Fibroblast of lung (primary cell): ENCODE data around the gene TNNI3K. TPM values are rescaled to one million over a fixed set of nuclear protein-coding genes. Genes with fewer than 3 reads are reported as not detected.

Experiments used
- DNase-seq, 2 donors: peaks; one replicate each; pipeline versions ENCODE4 v3.0.0 to v3.0.0-alpha.2; 2010; ENCODE audit warnings: low read depth in 2 of 2
- H2AFZ ChIP-seq: 2 replicates; pipeline ENCODE4 v1.5.1; 2012; ENCODE audit warnings: low read length, control low read depth, inconsistent platforms
- H3K27ac ChIP-seq: 2 replicates; pipeline ENCODE4 v1.5.1; 2011; ENCODE audit warnings: low read length, control low read depth; ENCODE audit not compliant: insufficient read depth
- H3K27me3 ChIP-seq: 2 replicates; pipeline ENCODE4 v1.5.1; 2011; ENCODE audit warnings: mild to moderate bottlenecking, low read length; ENCODE audit not compliant: control insufficient read depth, insufficient read depth
- H3K36me3 ChIP-seq: 2 replicates; pipeline ENCODE4 v1.5.1; 2011; ENCODE audit warnings: low read length; ENCODE audit not compliant: control insufficient read depth, insufficient read depth
- H3K4me1 ChIP-seq: 2 replicates; pipeline ENCODE4 v1.5.1; 2011; ENCODE audit warnings: low read length; ENCODE audit not compliant: control insufficient read depth, insufficient read depth; ENCODE audit errors: extremely low read depth
- H3K4me2 ChIP-seq: 2 replicates; pipeline ENCODE4 v1.5.1; 2011; ENCODE audit warnings: low read length, control low read depth; ENCODE audit not compliant: insufficient read depth; ENCODE audit errors: extremely low read depth
- H3K4me3 ChIP-seq, 4 experiments: fragments of 200-600 bp in 1 of 4; sonication (generic) in 1 of 4; replicated peaks in 1 of 4; 2 replicates each; pipeline ENCODE4 v1.5.1; 2011 to 2016; ENCODE audit warnings: low read length in 4 of 4, low read depth in 3 of 4, mild to moderate bottlenecking in 3 of 4, control low read depth in 2 of 4, inconsistent platforms in 1 of 4, mixed read lengths in 1 of 4; ENCODE audit not compliant: insufficient read depth in 1 of 4; ENCODE audit errors: control extremely low read depth in 1 of 4
- H3K79me2 ChIP-seq: 2 replicates; pipeline ENCODE4 v1.5.1; 2012; ENCODE audit warnings: mild to moderate bottlenecking, low read length, inconsistent platforms; ENCODE audit not compliant: control insufficient read depth, insufficient read depth
- H3K9ac ChIP-seq: 2 replicates; pipeline ENCODE4 v1.5.1; 2011; ENCODE audit warnings: mild to moderate bottlenecking, low read length, control low read depth; ENCODE audit not compliant: insufficient read depth
- H3K9me3 ChIP-seq: 2 replicates; pipeline ENCODE4 v1.5.1; 2012; ENCODE audit warnings: low read depth, low read length; ENCODE audit not compliant: control insufficient read depth, insufficient read depth
- H4K20me1 ChIP-seq: 2 replicates; pipeline ENCODE4 v1.5.1; 2011; ENCODE audit warnings: low read length; ENCODE audit not compliant: control insufficient read depth, insufficient read depth; ENCODE audit errors: extremely low read depth
- EZH2 ChIP-seq: IDR thresholded peaks from 2 replicates; pipeline ENCODE4 v1.5.1; 2012; ENCODE audit warnings: low read length, control low read depth, mild to moderate bottlenecking; ENCODE audit errors: missing control alignments
- polyA plus RNA-seq, 2 donors: library from polyadenylated mRNA; depleted of rRNA in 1 of 2; stranded (reverse) in 1 of 2; unstranded in 1 of 2; fragments of >200 nt; gene quantifications; 2 replicates each; pipeline ENCODE4 v1.2.1, GENCODE V29; 2011 to 2012; ENCODE audit warnings: missing spikeins in 1 of 2
- total RNA-seq: library from RNA; depleted of rRNA; stranded (reverse); fragments of >200 nt; gene quantifications from 2 replicates; pipeline ENCODE4 v1.2.1, GENCODE V29; 2014
- TF ChIP-seq, protein P1 (sequence below), 2 donors: IDR thresholded peaks in 1 of 2; conservative IDR thresholded peaks in 1 of 2; 1 replicate in 1 of 2; 2 replicates in 1 of 2; pipeline ENCODE4 v1.5.1; 2011 to 2012; ENCODE audit warnings: low read length in 2 of 2, control low read depth in 1 of 2, inconsistent platforms in 1 of 2, low read depth in 1 of 2, mild to moderate bottlenecking in 1 of 2

TNNI3K gene
- total and polyA plus RNA-seq, 2 donors (not counting 1 experiment from before 2014, with no cell fraction given): 0.66 to 0.91 TPM

DNA sequence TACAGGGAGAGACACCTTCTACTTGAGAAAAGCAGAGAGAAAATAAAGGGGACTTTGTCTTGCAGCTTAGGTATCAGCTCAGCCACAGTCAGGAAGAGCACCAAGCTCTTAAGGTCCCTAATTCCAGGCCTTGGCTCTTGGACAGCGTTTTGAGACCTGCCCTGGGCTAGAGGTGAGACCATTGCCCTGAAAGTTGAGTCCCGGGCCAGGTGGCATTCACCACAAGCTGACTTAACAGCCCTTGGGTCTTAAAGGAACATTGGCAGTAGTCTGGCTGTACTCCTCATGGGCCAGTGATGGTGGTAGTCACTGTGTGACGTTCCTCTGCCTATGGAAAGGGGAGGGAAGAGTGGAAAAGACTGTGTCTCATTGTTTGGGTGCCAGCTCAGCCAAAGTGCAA lies 11.7 kb upstream of the TNNI3K start:
- Histone ChIP-seq H3K4me3 (no peak overlapping the region), H4K20me1 (no peaks in the 10 kb centered on the region), H2AFZ (no peak overlapping the region), H3K9ac (no peak overlapping the region), H3K27ac (no peak overlapping the region), H3K9me3 (no peaks in the 10 kb centered on the region), H3K36me3 (no peaks in the 10 kb centered on the region), H3K4me1 (no peaks in the 10 kb centered on the region), H3K4me2 (no peak overlapping the region), H3K27me3 (no peaks in the 10 kb centered on the region), H3K79me2 (no peaks in the 10 kb centered on the region)
- DNase-seq: no peak
- TF ChIP-seq, protein P1, sequence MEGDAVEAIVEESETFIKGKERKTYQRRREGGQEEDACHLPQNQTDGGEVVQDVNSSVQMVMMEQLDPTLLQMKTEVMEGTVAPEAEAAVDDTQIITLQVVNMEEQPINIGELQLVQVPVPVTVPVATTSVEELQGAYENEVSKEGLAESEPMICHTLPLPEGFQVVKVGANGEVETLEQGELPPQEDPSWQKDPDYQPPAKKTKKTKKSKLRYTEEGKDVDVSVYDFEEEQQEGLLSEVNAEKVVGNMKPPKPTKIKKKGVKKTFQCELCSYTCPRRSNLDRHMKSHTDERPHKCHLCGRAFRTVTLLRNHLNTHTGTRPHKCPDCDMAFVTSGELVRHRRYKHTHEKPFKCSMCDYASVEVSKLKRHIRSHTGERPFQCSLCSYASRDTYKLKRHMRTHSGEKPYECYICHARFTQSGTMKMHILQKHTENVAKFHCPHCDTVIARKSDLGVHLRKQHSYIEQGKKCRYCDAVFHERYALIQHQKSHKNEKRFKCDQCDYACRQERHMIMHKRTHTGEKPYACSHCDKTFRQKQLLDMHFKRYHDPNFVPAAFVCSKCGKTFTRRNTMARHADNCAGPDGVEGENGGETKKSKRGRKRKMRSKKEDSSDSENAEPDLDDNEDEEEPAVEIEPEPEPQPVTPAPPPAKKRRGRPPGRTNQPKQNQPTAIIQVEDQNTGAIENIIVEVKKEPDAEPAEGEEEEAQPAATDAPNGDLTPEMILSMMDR (conservative IDR thresholded peaks at IDR 0.05 in 1 of 2, IDR thresholded peaks at IDR 0.05 in 1 of 2; ENCODE audit: low read depth in 1 of 2, low read length in 2 of 2): no peak
- TF ChIP-seq EZH2: no peak

DNA sequence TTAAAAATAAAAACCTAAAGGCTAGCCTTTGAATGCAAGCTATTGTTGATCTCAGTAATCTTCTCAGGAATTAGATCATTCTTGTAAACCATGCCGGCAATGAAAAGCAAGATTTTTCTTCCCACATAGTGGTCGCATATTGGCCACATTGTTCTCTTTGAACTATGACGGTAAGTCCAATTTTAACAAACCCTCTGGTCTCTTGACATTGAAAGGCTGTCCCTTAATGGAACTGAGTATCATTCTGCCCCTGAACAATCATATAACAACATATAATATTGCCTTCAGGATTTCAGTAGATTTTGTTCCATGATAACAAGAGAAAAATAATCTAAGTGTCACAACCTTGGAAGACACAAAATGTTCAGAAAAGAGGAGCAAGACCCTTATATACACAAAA lies 1.3 kb downstream of the TNNI3K start:
- TF ChIP-seq EZH2: no peak
- TF ChIP-seq, protein P1 (conservative IDR thresholded peaks at IDR 0.05 in 1 of 2, IDR thresholded peaks at IDR 0.05 in 1 of 2; ENCODE audit: low read depth in 1 of 2, low read length in 2 of 2): no peak
- H3K27ac ChIP-seq: no peak overlapping the region
- no peaks in the 10 kb centered on the region for H3K9me3 ChIP-seq
- H3K27me3 ChIP-seq: no peaks in the 10 kb centered on the region
- no peak overlapping the region for H3K4me2 ChIP-seq
- no peak overlapping the region for H3K4me3 ChIP-seq
- H3K36me3 ChIP-seq: no peaks in the 10 kb centered on the region
- H3K4me1 ChIP-seq: no peaks in the 10 kb centered on the region
- H4K20me1 ChIP-seq: no peaks in the 10 kb centered on the region
- H3K9ac ChIP-seq: no peak overlapping the region
- no peaks in the 10 kb centered on the region for H3K79me2 ChIP-seq
- no peak for DNase-seq
- no peak overlapping the region for H2AFZ ChIP-seq

- no peak for TF ChIP-seq EZH2
- TF ChIP-seq, protein P1 (conservative IDR thresholded peaks at IDR 0.05 in 1 of 2, IDR thresholded peaks at IDR 0.05 in 1 of 2; ENCODE audit: low read depth in 1 of 2, low read length in 2 of 2): no peak
- H3K9ac ChIP-seq: no peak overlapping the region
- H3K36me3 ChIP-seq: no peaks in the 10 kb centered on the region
- no peaks in the 10 kb centered on the region for H3K79me2 ChIP-seq
- H2AFZ ChIP-seq: no peak overlapping the region
- H3K4me3 ChIP-seq: no peak overlapping the region
- H4K20me1 ChIP-seq: no peaks in the 10 kb centered on the region
- DNase-seq: no peak
- no peaks in the 10 kb centered on the region for H3K27me3 ChIP-seq
- no peaks in the 10 kb centered on the region for H3K4me1 ChIP-seq
- no peaks in the 10 kb centered on the region for H3K9me3 ChIP-seq
- H3K27ac ChIP-seq: no peak overlapping the region
- no peak overlapping the region for H3K4me2 ChIP-seq
Observed at GRCh38 chr1:74237035-74237434, 1.8 kb downstream of the TNNI3K start.
